Peyer's patch (tissue), 4 donors: ENCODE data around the gene PRSS53. TPM values are rescaled to one million over a fixed set of nuclear protein-coding genes. Genes with fewer than 3 reads are reported as not detected.

Source experiments
- DNase-seq, 3 donors: peaks; one replicate each; pipeline ENCODE4 v3.0.0-alpha.2; 2017 to 2019
- H3K27ac ChIP-seq, 4 donors: fragments of 200-600 bp; sonication (generic); one replicate each; pipeline ENCODE4 v1.5.1; 2016 to 2019
- H3K27me3 ChIP-seq, 2 donors: fragments of 200-600 bp; sonication (generic); one replicate each; pipeline ENCODE4 v1.5.1; 2019
- H3K36me3 ChIP-seq, 3 donors: fragments of 200-600 bp; sonication (generic); one replicate each; pipeline ENCODE4 v1.5.1; 2016 to 2019
- H3K4me1 ChIP-seq, 4 donors: fragments of 200-600 bp; sonication (generic); one replicate each; pipeline ENCODE4 v1.5.1; 2016 to 2019
- H3K4me3 ChIP-seq, 4 donors: fragments of 200-600 bp; sonication (generic); 1 replicate in 3 of 4; 2 replicates in 1 of 4; pipeline ENCODE4 v1.5.1; 2016 to 2019; ENCODE audit warnings: mild to moderate bottlenecking in 1 of 4
- H3K9me3 ChIP-seq, 4 donors: fragments of 200-600 bp; sonication (generic); one replicate each; pipeline ENCODE4 v1.5.1; 2016 to 2019; ENCODE audit warnings: mild to moderate bottlenecking in 1 of 4
- CTCF ChIP-seq, 6 experiments: fragments of 450-650 bp in 4 of 6; fragments of 200-600 bp in 2 of 6; sonication (generic) in 1 of 6; IDR thresholded peaks; one replicate each; pipeline ENCODE4 v1.5.1; 2017 to 2019; ENCODE audit warnings: antibody characterized with exemption in 6 of 6, mild to moderate bottlenecking in 3 of 6, moderate library complexity in 1 of 6
- POLR2A ChIP-seq, 2 donors: fragments of 450-650 bp; IDR thresholded peaks; one replicate each; pipeline ENCODE4 v1.5.1; 2017; ENCODE audit warnings: antibody characterized with exemption in 2 of 2, mild to moderate bottlenecking in 2 of 2, moderate library complexity in 2 of 2
- total RNA-seq, 4 donors: library from RNA; depleted of rRNA; stranded (reverse); fragments of >200 nt; gene quantifications; one replicate each; pipeline ENCODE4 v1.1.0, GENCODE V29; 2016

Gene PRSS53
- total RNA-seq, 4 donors from 2014 or later: 6.8 to 18.4 (median 12.0) TPM

- Histone ChIP-seq H3K27me3 (no peaks in the 10 kb centered on the region), H3K9me3 (no peaks in the 10 kb centered on the region), H3K27ac (no peak overlapping the region), H3K36me3 (peaks cover 0 to 47% (median 0%) of the 10 kb centered on the region in 3 donors), H3K4me3 (no peak overlapping the region), H3K4me1 (peaks cover 0 to 21% (median 0%) of the 10 kb centered on the region in 4 donors)
- no peak for DNase-seq
- TF ChIP-seq POLR2A (IDR thresholded peaks at IDR 0.05): no peak
- no peak for TF ChIP-seq CTCF (IDR thresholded peaks at IDR 0.05)
These were observed 52.1 kb downstream of the PRSS53 start for GRCh38 chr16:31036691-31037090.

GRCh38 chr16:31033709-31034492, 54.8 kb downstream of the PRSS53 start:
- Histone ChIP-seq H3K4me1 (peaks cover 0 to 21% (median 0%) of the 10 kb centered on the region in 4 donors), H3K36me3 (peaks cover 0 to 23% (median 0%) of the 10 kb centered on the region in 3 donors), H3K27ac (peak overlapping the region; percentile 91 to 98 (median 96)), H3K4me3 (peak overlapping the region; percentile 69 to 93 (median 92)), H3K27me3 (no peaks in the 10 kb centered on the region), H3K9me3 (no peaks in the 10 kb centered on the region)
- TF ChIP-seq POLR2A (IDR thresholded peaks at IDR 0.05) (peak; percentile 79 to 91), CTCF (IDR thresholded peaks at IDR 0.05) (no peak)
- DNase-seq: peak; percentile 95 to 97 (median 96)

Other genes with a start within 250 kb of the PRSS53 start
- 10 to 100 TPM; 12.1 to 23.9 (median 17.8) TPM for gene BCL7C, start 194.9 kb downstream of the PRSS53 start, total RNA-seq
- gene CTF1, start 192.3 kb downstream of the PRSS53 start, total RNA-seq: 1 to 10 TPM in 1 of 4 donors, not detected in 3; 1.2 TPM
- gene FBXL19, start 165.4 kb downstream of the PRSS53 start, total RNA-seq: 10 to 100 TPM; 25.0 to 51.2 (median 47.9) TPM
- 10 to 100 TPM; 10.7 to 25.0 (median 20.3) TPM for gene ORAI3, start 139.9 kb downstream of the PRSS53 start, total RNA-seq
- 10 to 100 TPM in 3 of 4 donors, 1 to 10 TPM in 1; 10.0 to 22.0 (median 16.5) TPM for gene SETD1A, start 131.2 kb downstream of the PRSS53 start, total RNA-seq
- gene HSD3B7, start 103.7 kb downstream of the PRSS53 start, total RNA-seq: 10 to 100 TPM; 38.8 to 59.1 (median 52.2) TPM
- 1 to 10 TPM in 2 of 4 donors, under 1 TPM in 1, not detected in 1; 0.18 to 1.3 (median 1.0) TPM for gene STX1B, start 78.3 kb downstream of the PRSS53 start, total RNA-seq
- 100 to 1,000 TPM in 3 of 4 donors, 10 to 100 TPM in 1; 60.2 to 159 (median 101) TPM for gene STX4, start 55.4 kb downstream of the PRSS53 start, total RNA-seq
- 10 to 100 TPM in 2 of 4 donors, 1 to 10 TPM in 2; 3.3 to 17.2 (median 11.4) TPM for gene ZNF668, start 14.7 kb downstream of the PRSS53 start, total RNA-seq
- gene ZNF646, start 14.5 kb downstream of the PRSS53 start, total RNA-seq: 10 to 100 TPM; 11.6 to 42.1 (median 29.8) TPM
- gene VKORC1, start 5.9 kb upstream of the PRSS53 start, total RNA-seq: 100 to 1,000 TPM in 2 of 4 donors, 10 to 100 TPM in 2; 20.6 to 207 (median 102) TPM
- 10 to 100 TPM; 30.5 to 71.4 (median 41.8) TPM for gene BCKDK, start 19.4 kb upstream of the PRSS53 start, total RNA-seq
- gene KAT8, start 28.7 kb upstream of the PRSS53 start, total RNA-seq: 10 to 100 TPM; 41.5 to 89.4 (median 70.0) TPM
- gene PRSS8, start 46.8 kb upstream of the PRSS53 start, total RNA-seq: 100 to 1,000 TPM in 3 of 4 donors, 10 to 100 TPM in 1; 27.2 to 666 (median 549) TPM
- 10 to 100 TPM in 3 of 4 donors, not detected in 1; 26.1 to 31.3 (median 28.2) TPM for gene PRSS36, start 61.1 kb upstream of the PRSS53 start, total RNA-seq
- gene FUS, start 91.2 kb upstream of the PRSS53 start, total RNA-seq: 100 to 1,000 TPM in 2 of 4 donors, 10 to 100 TPM in 2; 69.7 to 173 (median 121) TPM
- 100 to 1,000 TPM in 2 of 4 donors, 10 to 100 TPM in 2; 91.1 to 201 (median 125) TPM for gene PYCARD, start 113.8 kb upstream of the PRSS53 start, total RNA-seq
- gene TRIM72, start 125.2 kb upstream of the PRSS53 start, total RNA-seq: not detected
- gene PYDC1, start 128.2 kb upstream of the PRSS53 start, total RNA-seq: not detected
- 10 to 100 TPM in 1 of 4 donors, 1 to 10 TPM in 2, under 1 TPM in 1; 0.35 to 14.9 (median 7.2) TPM for gene ITGAM, start 171.0 kb upstream of the PRSS53 start, total RNA-seq